Prostate gland (tissue), 2 donors: ENCODE data around the gene MREG.

Experiments
- POLR2A ChIP-seq: fragments of 450-650 bp; IDR thresholded peaks from one replicate; pipeline ENCODE4 v1.6.1; 2016; ENCODE audit warnings: antibody characterized with exemption, mild to moderate bottlenecking
- TF ChIP-seq, protein P1 (sequence below), 4 experiments: fragments of 200-600 bp in 2 of 4; fragments of 450-650 bp in 2 of 4; sonication (generic) in 2 of 4; IDR thresholded peaks; 1 replicate in 3 of 4; 2 replicates in 1 of 4; pipeline ENCODE4 v1.5.1; 2016 to 2019; ENCODE audit warnings: antibody characterized with exemption in 4 of 4, mild to moderate bottlenecking in 2 of 4, moderate library complexity in 2 of 4

DNA sequence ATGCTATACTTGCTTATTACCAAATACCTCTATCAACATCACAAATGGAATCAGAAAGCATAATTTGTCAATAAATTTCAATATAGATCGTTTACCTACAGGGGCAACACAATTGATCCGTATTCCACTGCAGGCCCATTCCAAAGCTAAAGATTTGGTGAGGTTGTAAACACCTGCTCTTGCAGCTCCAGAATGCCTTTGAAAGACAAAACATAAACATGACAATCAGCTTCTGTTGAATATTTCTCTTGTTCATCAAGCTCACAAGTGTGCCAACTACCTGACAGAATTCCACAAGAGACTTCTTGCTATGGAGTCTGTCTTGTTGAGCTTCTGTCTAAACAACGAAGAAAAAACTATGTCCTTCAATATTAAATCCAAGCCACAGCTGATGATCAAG lies 38.0 kb upstream of the MREG start:
- TF ChIP-seq, protein P1, sequence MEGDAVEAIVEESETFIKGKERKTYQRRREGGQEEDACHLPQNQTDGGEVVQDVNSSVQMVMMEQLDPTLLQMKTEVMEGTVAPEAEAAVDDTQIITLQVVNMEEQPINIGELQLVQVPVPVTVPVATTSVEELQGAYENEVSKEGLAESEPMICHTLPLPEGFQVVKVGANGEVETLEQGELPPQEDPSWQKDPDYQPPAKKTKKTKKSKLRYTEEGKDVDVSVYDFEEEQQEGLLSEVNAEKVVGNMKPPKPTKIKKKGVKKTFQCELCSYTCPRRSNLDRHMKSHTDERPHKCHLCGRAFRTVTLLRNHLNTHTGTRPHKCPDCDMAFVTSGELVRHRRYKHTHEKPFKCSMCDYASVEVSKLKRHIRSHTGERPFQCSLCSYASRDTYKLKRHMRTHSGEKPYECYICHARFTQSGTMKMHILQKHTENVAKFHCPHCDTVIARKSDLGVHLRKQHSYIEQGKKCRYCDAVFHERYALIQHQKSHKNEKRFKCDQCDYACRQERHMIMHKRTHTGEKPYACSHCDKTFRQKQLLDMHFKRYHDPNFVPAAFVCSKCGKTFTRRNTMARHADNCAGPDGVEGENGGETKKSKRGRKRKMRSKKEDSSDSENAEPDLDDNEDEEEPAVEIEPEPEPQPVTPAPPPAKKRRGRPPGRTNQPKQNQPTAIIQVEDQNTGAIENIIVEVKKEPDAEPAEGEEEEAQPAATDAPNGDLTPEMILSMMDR (IDR thresholded peaks at IDR 0.05), result no peak
- no peak for TF ChIP-seq POLR2A
